ENCODE data around the gene DDN.

- no peak for TF ChIP-seq CTCF (optimal IDR thresholded peaks at IDR 0.05 in 1 of 3, IDR thresholded peaks at IDR 0.05 in 1 of 3, conservative IDR thresholded peaks at IDR 0.05 in 1 of 3; ENCODE audit: extremely low read depth in 1 of 3, insufficient read depth in 2 of 3, low read length in 3 of 3)
- no peak for TF ChIP-seq EZH2 (IDR thresholded peaks at IDR 0.05; ENCODE audit: low read length)
These were observed 35.1 kb upstream of the DDN start for GRCh38 chr12:49034286-49034622.

Data from keratinocyte (primary cell).